GM19395 (cell line): ENCODE results near the gene IGSF21.

Experiments used
- ATAC-seq: cut with Tn5 transposase; IDR thresholded peaks from one replicate; pipeline ENCODE4 v1.9.1; 2021; ENCODE audit warnings: mild to moderate bottlenecking, moderate library complexity; ENCODE audit not compliant: unreplicated experiment

Gene IGSF21

DNA sequence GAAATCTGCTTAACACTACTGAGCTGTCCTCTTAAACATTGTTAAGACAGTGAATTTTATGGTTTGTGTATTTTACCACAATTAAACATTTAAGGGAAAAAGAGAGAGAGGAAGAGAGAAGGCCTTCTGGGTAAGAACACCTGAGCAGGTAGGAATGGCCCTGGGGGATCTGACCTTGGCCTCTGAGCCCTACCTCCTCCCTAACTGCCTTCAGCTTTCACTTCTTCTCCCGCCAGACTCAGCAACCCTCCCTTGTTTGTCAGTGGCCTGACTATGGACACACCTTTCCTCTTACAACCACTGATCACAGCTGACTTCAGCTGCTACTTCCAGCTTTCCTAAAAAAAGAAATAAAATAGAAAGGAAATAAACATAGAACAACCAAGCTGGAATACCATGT is 13.5 kb upstream of the IGSF21 start:
- ATAC-seq: no peak

DNA sequence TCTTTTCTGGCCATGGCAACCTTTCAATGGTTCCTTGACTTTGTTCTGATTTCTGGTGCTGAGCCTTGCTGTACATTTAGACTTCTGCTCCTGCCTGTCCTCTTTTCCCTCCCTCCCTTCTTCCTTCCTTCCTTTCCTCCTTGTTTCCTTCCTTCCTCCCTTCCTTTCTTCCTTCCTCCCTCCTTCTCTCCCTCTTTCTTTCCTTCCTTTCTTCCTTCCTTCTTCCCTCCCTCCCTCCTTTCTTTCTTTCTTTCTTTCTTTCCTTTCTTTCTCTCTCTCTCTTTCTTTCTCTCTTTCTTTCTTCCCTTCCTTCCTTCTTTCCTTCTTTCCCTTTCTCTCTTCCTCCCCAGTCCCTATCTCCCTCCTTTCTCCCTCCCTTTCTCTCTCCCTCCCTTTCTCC is 10.4 kb upstream of the IGSF21 start:
- no peak for ATAC-seq

DNA sequence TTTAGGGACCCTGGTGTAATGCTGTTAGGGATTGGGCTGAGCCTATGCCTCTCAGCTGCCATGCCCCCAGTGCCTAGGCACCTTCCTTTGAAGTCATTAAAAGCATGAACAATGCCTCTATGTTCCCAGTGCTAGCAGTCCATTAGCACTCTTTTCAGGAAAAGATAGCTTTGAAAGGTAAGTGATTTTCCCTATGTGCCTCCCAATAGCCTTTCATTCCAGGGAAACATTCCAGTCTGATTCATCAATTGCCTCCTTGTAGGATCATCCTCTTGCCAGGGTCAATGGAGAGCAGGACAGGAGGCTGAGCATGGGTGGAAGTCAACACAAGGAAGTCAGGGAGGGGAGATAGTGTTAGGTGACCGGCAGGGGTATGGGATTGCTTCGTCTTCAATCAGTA is 8.6 kb upstream of the IGSF21 start:
- ATAC-seq: no peak

DNA sequence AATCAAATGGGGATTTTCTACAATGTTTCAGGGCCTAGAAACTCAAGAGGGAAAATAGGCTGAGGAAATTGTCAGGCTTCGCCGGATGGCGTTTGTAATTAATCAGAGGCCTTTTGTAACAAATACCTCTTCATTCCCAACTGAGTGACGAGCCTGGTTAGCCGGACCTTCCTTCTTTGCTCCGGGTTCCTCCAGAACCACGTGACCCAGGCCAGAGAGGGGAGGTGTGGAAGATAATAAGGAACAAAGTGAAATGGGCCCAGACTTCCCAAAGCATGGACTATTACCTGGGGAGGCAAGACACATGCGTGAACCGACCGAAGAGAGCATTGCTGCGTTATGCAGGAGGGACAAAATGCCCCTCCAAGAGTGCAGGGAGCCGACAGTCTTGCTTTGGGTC is 7.5 kb upstream of the IGSF21 start:
- no peak for ATAC-seq

DNA sequence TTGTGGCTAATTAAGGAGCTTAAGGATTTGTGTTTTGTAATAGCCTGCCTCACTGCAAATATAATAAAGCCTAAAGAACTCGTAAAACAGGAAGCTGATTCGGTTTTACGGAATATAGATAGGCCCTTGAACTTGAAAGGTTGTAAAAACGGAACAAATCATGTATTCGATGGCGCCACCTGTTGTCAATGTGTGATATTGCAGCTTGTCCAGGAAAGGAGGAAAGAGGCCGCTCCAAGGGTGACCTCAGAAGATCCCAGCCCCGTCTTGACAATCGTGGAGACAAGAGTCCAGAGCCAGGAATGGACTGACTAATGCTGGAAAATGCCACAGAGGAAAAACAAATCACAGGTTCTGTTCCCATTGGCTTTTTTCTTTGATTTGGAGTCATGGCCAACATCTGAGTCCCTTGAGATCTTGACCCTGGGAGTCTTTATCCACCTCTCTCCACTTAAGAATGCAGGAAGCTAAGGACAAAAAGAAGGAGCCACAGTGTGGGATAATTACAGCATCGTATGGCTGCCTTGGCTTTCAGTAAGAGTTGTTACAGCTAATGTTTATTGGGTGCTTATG is 7.0 kb upstream of the IGSF21 start:
- ATAC-seq: no peak

DNA sequence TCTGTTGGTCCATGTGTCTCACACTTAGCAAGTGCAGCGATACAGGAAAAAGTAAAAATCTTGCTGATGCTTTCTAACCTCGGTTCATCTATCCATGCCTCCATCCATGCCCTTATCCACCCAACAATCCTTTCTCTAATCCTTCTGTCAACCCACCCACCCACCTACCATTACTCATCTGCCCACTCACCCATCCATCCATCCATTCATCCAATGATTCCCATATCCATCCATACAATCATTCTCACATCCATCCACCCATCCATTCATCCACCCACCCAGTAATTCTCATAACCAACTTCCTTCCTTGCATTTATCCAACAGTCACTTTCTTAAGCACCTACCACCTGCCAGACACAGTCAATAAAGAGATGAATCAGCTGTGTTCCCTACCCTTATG is 6.1 kb upstream of the IGSF21 start:
- ATAC-seq: no peak

DNA sequence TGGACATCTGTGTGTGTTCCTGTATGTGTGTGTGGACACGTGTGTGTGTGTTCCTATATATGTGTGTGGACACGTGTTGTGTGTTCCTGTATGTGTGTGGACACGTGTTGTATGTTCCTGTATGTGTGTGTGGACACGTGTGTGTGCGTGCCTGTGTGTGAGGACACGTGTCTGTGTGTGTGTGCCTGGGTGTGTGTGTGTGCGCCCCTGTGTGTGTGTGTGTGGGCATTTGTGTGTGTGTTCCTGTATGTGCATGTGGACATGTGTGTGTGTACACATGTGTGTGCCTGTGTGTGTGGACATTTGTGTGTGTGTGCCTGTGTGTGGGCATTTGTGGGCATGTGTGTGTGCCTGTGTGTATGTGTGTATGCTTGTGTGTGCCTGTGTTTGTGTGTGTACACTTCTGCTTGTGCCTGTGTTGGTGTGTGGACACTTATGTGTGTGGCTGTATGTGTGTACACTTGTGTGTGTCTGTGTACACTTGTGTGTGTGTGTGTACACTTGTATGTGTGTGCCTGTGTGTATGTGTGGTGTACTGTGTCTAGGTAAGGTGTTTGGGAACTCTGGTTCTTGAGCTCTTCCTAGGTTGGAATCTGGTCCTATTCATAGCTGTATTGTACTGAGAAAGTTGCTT is 3.7 kb upstream of the IGSF21 start:
- no peak for ATAC-seq

DNA sequence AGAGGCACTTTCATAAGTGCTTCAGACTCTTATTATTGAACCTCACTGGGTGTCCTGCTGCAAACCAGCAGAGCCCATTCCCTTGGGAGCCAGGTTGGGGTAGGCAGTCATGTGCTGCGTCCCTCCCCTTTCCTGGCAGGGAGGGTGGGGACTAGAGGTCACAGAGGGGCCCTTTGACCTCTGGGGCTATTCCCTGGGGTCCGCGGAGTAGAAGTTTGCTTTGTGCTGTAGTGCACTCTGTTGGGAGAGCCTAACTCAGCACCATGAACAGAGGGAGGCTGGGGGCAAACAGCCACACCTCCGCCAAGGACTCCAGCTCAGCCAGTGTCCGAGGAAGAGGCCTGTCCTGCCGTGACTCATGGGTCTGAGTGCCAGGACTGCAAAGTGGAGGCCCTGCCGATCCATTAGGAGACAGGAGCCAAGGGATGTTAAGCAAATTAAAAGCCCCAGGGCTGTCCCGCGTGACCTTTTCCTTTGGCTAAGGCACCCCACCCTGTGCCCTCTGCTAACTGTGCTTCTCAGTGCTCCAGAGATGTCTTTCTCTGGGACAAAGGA is 3.0 kb upstream of the IGSF21 start:
- no peak for ATAC-seq

DNA sequence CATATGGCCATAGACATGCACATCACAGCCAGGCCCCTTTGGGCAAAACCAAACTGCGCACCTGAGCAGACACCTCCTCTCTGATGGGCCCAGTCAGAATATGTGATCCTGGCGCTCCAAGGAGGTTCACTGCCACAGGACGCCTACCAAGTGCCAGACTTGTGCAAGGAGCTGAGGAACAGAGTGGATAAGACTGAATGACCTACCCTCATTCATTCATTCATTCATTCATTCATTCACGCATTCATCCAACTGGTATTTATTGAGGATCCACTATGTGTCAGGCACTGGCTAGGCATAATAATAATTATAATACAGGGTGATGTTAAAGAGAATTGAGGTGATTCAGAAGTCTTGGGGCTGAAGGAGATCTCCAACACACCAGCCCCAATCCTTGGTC is 2.4 kb upstream of the IGSF21 start:
- ATAC-seq: no peak

DNA sequence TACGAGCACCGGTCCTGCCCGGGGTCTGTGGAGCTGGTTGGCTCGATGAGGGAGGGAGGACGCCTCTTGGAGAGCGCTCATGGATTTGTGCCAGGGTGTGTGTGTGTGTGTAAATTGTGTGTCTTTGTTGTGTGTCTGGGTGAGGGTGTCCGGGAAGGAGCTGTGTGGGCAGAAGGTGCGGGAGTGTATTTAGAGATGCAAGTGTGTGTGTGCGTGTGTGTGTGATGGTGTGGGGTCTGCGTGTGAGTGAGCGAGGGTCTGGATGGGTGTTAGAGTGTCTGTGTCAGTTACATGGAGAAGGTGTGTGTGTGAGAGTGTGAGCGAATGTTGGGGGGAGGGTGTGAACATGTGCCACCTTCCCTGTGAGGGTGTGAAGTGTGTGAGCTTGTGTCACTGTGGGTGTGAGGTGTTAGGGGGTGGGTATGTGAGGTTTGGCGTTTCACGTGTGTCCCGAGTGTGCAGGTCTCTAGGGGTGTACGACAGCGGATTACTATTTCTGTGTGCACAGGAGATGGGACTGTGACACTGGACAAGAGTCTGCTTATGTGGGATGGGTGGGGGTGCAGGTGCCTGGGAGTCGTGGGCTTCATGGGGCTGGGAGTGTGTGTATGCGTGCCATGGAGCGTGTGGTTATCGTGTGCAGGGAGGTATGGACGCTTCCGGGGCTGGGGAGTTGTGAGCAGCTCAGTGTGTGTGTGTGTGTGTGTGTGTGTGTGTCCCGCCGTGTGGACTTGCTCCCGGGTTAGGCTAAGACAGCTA is 880 bp downstream of the IGSF21 start:
- no peak for ATAC-seq

DNA sequence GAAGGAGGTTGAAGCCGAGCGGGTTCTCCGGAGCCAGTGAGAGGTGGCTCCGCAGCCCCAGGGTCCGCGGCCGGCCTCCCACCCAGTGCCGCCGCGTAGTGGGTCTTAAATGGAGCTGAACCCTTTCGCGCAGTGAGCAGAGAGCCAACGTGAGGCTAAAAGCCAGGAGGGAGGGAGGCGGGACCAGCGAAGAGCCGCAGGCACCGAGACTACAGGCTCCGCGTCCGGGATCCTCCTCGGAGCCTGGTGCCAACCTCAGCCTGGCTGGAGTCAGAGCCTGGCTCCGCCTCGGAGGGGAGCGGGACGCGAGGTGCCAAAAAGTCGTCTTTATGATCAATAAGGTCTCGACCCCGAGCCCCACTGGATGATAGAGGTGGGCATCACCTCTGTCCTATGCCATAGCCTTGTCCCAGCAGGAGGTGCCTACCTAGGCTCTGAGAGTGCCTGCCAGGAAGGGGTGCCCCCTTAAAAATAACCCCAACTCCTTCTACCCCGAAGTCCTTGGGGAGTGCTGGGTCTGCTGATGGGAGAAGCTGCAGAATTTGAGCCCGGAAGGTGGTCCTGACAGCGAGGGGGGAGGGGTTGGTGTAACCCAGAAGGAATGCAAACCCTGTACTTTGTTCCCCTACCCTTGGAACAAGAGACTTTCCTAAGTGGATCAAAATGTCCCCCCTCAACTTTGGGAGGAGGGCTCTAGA is 1.6 kb downstream of the IGSF21 start:
- ATAC-seq: no peak

DNA sequence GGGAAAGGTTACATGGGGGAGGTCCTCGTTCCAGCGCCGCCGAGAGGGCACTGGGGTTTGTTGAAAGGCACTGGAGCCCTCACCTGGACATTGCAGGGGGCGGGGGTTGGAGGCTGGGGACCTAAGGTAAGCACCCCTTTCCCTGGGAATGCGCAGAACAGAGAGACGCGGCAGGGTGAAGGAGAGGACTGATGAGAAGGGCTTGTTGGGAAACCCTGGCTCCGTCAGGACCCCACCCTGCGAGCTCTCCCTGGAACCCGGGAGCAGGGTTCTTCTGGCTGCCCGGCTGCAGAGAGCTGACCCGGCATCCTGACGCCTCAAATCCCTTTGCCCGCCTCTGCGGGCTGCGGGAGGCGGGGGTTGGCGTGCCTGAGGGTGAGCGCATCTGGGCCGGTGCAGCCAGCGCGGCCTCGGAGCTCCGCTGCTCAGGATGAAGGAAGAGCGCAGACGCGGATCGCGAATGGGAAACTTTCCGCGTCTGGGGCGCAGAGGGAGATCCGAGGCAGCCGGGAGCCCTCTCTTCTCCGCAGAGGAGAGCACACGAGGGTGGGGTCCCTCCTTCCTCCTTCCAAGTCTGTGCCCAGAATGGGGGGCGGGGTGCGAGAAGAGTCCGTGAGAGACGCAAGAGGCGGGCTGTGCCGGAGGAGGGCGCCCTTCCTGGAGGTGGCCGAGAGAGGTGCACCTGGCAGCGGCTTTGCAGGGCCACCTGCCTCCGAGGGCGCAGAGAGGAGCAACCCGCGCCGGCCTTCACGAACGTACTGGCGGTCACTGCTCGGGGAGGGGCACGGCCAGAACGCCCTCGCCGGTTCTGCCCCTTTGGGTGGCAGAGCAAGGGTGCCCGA is 2.4 kb downstream of the IGSF21 start:
- ATAC-seq: no peak

DNA sequence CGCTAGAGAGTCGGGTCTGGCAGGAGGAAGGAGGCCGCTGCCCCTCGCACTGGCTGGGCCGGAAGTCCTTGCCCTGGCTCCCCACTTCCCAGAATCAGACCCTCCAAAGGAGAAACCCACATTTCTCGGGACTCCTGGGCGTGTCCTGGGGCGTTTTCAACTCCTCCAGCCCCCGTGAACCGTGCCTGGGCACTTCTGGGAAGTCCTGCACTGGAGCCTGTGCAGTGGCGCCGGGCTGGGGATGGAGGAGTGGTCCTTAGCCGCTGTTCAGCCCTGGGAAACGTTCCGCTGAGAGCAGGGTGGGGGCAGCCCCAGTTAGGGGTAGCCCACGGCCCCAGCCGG is 3.0 kb downstream of the IGSF21 start:
- no peak for ATAC-seq

DNA sequence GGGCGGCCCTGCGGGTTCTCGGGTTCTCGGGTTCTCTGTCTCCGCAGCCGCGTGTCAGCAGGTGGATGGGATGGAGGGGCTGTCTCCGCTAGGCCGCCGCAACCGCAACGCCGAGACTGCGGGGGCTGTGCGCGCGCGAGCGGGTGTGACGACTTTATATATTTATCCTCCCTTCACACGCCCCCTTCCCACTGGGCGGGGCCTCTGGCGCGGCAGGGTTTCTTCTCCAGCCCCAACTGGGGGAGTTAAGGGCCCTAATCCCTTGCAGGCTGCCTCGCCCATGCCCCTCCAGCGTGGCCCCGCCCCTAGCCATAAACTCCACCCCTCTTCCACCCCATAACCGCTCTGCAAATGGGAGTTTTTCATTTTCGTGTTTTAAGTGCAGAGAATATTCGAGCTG is 3.4 kb downstream of the IGSF21 start:
- no peak for ATAC-seq

DNA sequence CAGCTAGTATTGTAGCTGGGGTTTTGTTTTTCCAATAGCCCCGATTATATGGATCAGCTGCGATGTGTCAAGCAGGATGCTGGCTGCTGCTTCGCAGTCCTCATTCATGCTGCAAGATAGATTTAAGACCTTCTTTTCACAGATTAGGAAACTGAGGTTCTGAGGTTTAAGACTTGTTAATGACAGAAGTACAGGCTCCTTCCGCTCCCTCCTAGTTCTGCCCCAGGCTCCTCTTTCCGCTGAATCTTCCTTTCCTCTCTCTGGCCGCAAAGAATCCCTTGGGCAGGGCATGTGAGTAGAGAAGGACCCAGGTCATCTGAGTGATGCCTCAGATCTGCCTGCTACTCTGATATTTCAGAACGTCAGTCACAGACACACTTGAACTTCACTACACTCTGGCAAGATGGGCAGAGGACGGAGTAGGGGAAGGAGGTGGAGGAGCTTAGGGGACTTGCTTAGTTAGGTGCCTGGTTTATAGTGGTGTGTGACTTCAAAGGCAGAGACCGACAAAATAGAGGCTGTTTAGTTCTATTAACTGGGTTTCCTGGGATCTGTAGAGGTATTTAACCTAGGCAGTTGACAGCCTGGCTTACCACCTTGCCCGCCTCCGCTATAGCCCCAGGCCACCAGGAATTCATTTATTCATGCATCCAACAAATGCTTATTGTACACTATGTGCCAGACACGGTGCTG is 4.2 kb downstream of the IGSF21 start:
- no peak for ATAC-seq

DNA sequence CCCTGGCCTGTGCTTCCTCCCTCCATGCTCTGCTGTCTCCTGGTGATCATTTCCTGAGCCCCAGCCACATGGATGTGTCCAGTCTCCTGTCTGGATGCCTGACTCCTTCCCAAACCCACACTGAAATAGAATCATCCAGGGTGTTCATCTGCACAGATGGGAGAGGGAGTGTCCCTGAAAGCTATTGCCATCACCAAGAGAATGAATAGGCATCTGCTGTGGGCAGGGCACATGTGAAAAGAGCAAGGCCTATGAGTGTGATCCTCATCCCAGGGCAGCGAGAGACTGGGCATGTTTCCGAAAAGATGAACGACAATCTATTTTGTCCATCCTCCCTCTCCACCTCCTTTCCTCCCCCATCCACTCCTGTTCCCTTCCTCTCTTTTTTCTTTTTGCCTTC is 5.0 kb downstream of the IGSF21 start:
- no peak for ATAC-seq

DNA sequence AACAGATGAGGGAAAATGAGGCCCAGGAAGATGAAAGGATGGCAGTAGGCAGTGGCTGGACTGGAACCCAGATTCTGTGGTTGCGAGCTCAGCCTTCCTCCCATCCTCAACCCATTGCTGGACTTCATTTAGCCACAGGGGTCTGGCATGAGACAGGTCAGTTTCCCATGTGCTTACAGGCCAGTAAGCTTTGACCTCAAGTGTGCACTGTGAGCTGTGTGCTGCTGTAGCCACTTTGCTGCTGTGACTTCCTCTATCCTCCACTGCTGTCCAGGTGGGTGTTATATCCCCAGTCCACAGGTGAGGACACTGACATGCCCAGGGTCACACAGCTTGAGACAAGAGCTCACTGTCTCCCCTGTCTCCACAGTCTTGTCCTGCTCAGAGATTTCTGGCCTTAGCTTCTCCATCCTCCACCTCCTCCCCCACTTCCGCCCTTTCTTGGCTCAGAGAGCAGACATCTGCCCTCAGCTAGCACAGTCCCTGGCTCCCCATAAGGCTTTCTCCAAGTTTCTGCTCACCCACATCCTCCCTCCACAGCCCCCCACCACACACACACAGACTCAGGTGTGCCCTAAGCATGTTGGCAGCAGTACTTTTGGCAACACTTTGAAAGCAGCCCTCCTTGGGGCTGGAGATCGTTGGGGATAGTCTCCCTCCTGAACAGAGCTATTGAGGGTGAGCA is 7.3 kb downstream of the IGSF21 start:
- ATAC-seq: no peak

DNA sequence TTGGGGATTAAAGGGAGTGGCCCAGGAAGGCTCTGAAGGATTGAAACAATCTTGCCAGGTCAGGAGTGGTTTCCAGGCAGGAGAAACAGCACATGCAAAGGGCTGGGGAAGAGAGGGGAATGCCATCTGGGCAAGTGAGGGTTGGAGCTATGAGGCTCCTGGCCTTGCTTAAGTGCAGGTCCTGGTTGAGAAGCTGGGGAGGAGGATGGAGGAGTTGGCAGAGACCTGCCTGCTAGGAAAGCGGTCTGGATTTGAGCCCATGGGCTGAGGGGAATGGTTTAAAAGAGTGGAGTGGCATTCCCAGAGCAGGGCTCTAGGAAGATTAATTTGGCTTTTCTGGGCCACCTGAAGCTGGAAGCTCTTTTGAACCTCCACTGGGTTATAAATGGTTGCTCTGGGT is 9.2 kb downstream of the IGSF21 start:
- no peak for ATAC-seq

DNA sequence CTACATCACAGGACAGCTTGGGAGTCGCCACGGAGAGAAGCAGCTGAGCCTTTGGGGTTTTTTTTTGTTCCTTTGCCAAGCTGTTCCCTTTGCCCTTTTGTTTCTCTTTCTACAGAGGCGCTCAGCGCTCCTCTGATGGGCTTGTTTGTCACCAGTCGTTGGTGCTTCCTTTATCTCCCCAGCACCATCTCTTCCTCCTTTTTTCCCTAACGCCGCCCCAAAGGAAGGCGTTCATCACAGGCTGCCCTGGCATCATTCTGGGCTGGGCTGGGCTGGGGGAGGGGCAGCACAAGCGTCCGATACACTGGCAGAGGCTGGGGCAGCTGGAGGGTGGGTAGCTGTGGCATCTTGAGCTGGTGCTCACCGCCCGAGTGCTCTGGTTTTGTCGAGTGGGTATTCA is 10.5 kb downstream of the IGSF21 start:
- ATAC-seq: no peak

DNA sequence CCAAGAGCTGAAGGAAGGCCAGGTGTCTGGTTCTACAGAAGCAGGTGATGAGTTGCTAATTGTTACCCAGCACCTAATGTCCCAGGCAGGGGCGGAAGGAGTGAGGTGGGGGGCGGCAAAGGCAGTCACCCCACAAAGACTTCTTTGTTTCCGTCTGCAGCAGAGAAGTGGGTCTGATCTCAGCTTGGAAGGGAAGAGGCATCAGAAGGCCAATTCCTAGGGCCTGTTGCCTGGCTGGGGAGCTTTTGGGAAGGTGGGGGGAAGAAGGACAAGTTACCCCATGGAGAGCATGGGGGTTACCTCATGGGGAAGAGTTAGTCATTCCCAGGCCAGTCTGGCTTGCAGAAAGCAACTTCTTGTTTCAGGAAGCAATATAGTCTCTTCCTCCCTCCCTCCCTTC is 10.9 kb downstream of the IGSF21 start:
- no peak for ATAC-seq
